NCI-H1048 (cell line): Measurements from ENCODE around the gene EPN2.

Source experiments
- DNase-seq: peaks from one replicate; lab custom pipeline; 2025; lab: John Stamatoyannopoulos, UW

The EPN2 gene

DNA sequence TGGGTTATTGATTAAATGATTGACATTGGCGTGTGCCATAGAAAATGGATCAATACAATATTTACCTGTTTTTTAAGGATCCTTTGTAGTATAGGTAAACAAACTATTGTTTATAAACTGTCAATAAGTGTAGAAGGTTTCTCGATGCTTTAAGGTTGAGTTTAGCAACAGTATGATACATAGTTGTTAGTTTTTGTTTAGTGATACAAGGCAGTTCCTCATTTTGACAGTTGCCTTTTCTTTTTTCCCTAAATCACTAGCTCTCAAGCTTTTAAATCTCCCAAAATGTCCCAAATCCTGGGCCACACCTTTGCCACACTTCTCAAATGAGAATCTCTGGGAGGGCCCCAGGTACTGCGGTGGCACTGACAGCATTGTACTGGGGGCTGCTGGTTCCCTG is 57.3 kb downstream of the EPN2 start:
- no peak for DNase-seq

DNA sequence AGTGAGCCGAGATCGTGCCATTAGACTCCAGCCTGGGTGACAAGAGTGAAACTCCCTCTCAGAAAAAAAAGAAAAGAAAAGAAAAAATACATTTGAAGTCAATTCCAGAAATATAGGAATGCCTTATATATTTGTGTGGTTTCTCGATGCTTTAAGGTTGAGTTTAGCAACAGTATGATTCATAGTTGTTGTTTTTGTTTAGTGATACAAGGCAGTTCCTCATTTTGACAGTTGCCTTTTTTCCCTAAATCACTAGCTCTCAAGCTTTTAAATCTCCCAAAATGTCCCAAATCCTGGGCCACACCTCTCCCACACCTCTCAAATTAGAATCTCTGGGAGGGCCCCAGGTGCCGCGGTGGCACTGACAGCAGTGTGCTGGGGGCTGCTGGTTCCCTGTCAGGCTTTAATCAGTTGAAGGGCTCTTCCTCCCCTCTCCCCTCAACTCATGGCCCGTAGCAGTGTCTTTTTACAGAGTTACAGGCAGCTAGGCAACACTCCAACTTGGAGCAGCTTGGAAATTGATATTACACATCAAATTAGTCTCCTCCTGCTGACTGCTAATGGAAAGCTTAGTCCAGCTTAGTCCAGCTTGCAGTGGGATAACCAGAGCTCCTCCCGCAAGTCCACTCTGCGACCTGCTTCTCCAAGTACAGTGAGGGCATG is 58.4 kb downstream of the EPN2 start:
- no peak for DNase-seq

GRCh38 chr17:19296786-19297778 is 59.9 kb downstream of the EPN2 start:
- DNase-seq = no peak

DNA sequence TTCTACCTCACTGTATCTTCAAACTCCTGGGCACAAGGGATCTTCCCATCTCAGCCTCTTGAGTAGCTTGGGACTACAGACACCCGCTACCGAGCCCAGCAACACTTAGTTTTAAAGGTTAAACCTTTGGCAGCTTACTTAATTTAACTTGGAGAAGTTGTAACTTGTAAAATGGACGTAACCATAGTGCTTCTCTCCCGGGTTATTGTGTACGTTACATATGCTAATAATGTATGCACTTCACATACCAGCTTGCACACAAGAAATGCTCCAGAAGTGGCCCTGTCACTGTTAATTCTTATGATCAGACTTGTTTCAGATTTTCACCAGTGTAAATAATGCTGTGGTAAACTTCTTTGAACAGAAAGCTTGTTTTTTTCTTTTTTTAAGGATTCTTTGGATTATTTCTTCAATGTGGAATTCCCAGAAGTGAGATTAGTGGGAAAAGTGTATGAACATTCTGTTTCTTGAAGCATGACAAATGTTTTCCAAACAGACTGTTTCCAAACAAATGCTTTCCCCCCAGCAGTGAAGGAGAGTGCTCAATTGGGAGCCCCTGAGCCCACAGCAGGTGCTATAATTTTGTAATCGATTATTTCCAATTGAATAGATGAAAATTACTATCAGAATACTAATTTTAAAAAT is 61.5 kb downstream of the EPN2 start:
- DNase-seq = no peak

DNA sequence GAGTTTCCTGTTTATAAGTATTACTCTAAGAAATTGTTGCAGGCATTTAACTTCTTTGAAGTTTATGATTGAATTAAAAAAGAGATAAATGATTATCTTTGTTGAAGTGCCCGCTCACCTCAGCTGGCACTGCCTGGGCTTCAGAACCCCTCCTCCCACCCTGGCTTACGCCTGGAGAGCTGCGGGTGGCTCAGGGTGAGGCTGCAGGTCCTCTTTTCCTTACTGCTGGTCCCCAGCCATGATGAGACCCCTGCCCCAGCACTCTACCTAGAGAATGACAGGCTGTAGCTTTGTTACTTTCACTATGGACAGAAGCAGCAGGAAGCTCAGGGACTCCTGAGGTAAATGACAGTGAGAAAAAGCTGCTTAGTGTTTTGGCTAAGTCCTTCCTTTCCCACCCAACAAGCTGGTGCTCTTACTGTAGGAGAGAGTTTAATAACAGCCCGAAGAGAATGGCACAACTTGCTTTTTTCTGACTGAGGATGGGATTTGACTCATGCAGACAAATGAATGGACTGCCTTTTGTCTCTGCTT is 62.1 kb downstream of the EPN2 start:
- DNase-seq = no peak

GRCh38 chr17:19299866-19300265 is 62.7 kb downstream of the EPN2 start:
- DNase-seq = no peak

GRCh38 chr17:19301274-19301951 is 64.2 kb downstream of the EPN2 start:
- DNase-seq = no peak

- DNase-seq = no peak
Measured at GRCh38 chr17:19301973-19302372, 64.8 kb downstream of the EPN2 start.

- no peak for DNase-seq
Measured at GRCh38 chr17:19302791-19303331, 65.7 kb downstream of the EPN2 start.

- no peak for DNase-seq
Measured at GRCh38 chr17:19303367-19303776, 66.2 kb downstream of the EPN2 start.

DNA sequence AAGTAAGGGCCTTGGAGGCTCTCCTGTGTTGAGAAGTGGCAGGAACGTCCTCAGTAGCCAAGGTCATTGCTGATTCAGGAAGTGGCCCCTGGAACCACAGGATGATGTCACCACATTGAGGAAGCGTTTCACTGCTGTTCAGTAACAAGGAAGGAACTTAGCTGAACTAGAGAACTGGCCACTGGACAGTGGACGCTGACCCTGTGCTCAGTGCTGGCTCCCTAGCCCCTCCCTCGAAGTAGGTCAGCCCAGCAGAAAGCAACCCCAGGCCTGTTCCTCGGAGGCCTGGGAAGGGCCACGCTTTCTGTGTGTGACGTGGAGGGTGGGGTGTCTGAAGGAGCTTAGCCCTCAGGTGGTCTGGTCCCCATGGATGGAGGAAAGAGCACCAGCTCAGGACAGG is 67.0 kb downstream of the EPN2 start:
- DNase-seq = no peak

DNA sequence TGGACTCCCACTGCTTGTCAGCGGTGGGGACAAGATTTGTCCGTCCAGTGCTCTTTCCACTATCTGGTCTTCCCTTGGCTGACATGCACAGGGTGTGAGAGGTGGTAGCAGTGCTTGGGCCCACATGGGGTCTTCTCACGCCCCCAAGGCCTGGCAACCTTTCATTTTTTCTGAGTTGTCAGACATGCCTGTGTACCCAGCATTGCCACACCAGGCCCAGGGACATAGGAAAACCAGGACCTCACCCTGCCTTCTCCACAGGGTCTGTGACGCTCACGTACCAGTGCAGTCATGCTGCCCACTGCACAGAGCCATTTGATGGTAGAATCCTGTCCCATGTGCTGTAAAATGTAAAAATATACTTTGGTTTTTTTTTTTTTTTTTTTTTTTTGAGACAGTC is 67.6 kb downstream of the EPN2 start:
- DNase-seq = no peak

DNA sequence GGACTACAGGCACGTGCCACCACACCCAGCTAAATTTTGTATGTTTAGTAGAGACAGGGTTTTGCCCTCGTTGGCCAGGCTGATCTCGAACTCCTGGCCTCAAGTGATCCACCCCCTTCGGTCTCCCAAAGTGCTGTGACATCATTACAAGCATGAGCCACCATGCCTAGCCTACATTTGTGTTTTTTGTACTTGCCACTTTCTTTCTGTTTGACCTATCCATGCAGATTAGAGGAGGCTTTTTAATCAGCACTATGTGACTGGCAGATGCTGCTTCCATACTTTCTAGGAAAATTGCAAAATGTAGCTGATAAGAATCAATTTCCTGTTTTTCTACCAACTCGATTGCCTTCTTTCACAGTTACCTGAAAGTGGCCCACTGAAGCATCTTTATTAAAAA is 68.1 kb downstream of the EPN2 start:
- DNase-seq = no peak

- no peak for DNase-seq
Measured at GRCh38 chr17:19305761-19306159, 68.6 kb downstream of the EPN2 start.

DNA sequence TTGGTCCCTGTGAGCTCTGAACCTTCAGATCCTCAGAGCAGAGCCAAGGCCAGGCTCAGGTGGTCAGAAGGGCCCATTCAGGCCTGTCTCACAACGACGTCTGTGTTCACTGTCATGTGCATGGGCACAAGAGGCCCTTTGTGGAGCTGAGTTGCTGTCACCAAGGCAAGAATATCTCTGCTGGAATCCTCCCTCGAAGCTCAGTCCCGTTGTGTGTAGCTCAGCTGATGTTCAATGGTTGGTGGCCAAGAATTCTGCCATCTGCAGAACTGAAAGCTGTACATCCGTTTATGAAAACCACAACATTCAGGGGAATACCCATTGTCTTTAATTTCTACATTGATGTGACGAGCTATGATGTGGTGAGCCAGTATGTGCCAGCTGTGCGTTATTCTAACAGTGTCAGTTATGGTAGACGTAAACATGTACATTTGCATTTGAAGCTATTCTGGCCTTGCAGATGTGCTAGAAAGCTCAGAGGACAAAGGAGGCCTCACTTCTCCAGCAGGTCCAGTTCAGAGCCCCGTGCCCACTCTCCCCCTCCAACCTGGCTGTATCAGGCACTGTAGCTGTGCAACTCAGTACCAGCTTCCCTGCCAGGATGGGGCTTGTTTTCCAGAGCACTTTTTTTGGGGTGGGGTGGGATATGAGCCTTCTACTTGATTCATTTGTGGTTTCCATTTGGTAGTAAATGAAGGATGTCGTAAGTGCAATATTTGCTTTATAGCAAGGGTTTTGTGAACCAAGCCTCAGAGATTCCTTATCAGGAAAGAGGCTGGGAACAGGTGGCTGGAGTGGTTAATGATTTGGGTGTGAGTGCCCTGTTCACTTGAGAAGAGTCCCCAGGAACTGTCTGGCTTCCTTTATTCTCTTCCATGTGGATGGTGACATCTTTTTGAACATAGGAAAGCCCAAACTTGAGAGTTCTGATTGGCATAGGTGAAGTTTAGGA is 69.3 kb downstream of the EPN2 start:
- DNase-seq = no peak

- no peak for DNase-seq
Measured at GRCh38 chr17:19307521-19307920, 70.4 kb downstream of the EPN2 start.

DNA sequence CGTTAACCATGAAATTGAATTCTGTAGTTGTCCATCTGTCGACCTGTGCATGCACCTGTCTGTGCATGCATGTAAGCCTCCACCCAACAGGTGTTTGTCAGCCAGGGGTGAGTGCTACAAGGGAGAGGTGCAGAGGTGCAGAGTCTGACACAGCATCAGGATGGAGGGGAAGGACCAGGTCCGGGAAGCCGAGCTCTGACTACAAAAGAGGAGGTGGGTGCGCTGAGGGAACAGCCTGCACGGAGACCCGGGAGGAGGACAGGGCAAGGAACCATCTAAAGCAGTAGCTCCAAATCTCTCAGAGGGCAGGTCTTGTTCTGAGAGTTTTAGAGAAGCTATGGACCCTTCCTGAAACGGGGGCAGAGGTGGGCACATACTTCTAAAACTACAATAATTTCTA is 71.2 kb downstream of the EPN2 start:
- DNase-seq = no peak

DNA sequence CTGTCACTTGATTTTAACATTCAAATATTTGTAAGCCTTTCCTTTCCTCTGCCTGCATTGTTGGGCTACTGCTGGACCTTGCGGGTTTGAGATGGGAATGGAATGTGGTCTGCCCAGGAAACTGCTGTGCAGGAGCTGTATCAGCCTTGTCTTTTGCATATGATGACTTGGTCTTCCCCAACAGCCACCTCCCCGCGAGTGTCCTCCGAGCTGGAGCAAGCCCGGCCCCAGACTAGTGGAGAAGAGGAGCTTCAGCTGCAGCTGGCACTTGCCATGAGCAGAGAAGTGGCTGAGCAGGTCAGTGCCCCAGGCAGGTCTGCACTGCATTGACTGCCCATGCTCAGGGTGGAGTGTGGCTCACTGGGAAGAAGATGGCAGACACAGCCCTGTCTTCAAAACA is 72.5 kb downstream of the EPN2 start:
- no peak for DNase-seq

DNA sequence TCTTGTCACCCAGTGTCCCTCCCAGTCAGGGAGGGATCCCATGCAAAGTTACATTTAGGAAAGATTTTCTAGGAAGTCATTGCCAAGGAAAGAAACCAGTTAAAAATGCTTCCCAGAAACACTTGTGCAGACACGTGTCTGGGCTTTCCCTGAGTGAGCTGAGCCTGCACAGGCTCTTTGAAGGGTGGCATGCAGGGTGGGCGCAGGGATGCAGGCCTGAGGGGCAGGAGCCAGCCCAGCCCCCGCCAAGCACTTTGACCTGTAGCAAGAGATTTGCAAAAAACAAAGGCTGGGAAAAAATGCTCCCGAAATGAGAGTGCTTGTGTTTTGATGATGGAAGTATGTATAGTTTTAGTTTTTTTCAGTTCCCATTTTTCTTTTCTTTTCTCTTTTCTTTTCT is 73.0 kb downstream of the EPN2 start:
- no peak for DNase-seq

DNA sequence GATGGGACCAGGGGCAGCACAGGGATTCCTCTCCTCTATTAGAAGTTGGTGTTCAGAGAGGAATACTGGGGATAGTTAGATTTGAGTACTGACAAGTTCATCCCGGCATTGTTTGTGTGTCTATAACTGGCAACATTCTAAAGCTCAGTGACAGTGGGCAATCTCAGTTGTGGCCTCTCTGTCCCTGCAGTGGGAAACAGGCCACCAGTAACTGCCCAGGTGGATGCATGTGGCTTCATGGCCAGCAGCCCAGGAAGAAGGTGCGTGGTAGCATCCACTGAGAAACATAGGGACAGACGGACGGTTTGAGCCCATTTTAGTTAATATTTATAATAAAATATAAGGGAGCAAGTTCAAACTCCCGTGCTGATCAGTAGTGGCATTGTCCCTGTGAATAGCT is 73.8 kb downstream of the EPN2 start:
- no peak for DNase-seq
